GM23248 (cell line): ENCODE data around the gene GLDC.

Source experiments
- EZH2 ChIP-seq: fragments of 200-600 bp; sonication (generic); IDR thresholded peaks from 2 replicates; pipeline ENCODE4 v1.6.1; 2018; ENCODE audit warnings: antibody characterized with exemption, mild to moderate bottlenecking; ENCODE audit not compliant: insufficient read depth, poor library complexity, severe bottlenecking
- EZH2phosphoT487 ChIP-seq: fragments of 200-600 bp; sonication (generic); IDR thresholded peaks from 2 replicates; pipeline ENCODE4 v1.6.1; 2018; ENCODE audit warnings: antibody characterized with exemption, moderate library complexity, mild to moderate bottlenecking, low read depth; ENCODE audit not compliant: insufficient read depth

DNA sequence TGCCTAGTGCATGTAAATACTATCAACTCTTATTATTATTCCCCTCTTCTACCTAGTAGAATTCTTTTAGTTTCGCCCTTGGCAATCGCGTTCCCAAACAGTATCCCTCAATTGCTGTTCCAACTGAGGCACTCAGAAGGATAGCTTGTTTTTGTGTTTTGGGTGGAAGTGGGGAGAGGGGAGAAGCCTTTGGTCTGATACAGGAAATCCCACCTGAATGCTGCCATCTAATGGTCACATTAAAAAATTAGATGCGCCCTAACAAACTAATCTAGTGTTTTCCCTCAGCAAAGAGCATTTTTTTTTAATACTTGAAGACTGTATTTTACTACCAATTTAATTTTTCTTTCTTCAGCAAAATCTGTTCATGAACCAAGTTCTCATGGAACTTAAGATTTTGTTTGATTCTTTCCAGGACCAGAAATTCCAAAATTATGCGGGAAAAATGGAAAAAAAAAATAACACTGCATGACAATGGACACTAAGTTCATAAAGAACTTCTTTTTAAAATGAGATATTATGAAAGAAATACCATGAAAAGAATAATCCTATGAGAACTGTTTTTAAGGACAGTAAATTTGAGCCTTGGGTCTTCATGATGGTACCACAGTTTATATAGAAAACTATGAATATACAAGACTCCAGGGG, 22.2 kb upstream of the GLDC start:
- TF ChIP-seq EZH2 (no peak), EZH2phosphoT487 (no peak)
